ENCODE results near the gene NFYA. TPM values are rescaled to one million over a fixed set of nuclear protein-coding genes. Genes with fewer than 3 reads are reported as not detected.

The NFYA gene
- total and polyA plus RNA-seq, 2 of the 13 experiments (the other 11 are each of a cell fraction or from before 2014, with no cell fraction given): 16.0 to 22.9 TPM

DNA sequence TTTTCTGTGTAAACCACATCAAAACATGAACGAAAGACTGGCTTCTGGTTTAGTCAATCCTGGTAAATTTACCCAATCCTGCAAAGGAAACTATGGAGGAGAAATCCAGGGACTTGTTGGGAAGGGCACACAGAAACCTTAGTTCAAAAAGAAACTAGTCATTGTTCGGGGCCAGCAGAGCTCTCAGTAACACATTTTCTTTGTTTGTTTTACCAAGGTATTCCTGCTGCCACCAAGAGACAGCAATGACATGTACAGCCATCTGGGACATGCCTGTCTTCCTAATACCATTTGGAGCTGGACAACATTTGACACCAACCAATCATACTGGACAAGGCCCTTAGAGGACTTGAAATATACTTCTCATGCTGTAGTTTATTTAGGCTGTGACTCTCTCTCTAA lies 8.9 kb upstream of the NFYA start (continued):
- TF ChIP-seq, protein P1, sequence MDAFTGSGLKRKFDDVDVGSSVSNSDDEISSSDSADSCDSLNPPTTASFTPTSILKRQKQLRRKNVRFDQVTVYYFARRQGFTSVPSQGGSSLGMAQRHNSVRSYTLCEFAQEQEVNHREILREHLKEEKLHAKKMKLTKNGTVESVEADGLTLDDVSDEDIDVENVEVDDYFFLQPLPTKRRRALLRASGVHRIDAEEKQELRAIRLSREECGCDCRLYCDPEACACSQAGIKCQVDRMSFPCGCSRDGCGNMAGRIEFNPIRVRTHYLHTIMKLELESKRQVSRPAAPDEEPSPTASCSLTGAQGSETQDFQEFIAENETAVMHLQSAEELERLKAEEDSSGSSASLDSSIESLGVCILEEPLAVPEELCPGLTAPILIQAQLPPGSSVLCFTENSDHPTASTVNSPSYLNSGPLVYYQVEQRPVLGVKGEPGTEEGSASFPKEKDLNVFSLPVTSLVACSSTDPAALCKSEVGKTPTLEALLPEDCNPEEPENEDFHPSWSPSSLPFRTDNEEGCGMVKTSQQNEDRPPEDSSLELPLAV (CRISPR knock-in tag; conservative IDR thresholded peaks at IDR 0.05; ENCODE audit: low read depth): no peak
- TF ChIP-seq HOXA5 (CRISPR knock-in tag; IDR thresholded peaks at IDR 0.05) (peak; percentile 17; the same call in 1 of the 2 replicates), POLR2G (IDR thresholded peaks at IDR 0.05; ENCODE audit: low read depth, low read length) (peak; percentile 55), ZNF224 (CRISPR knock-in tag; IDR thresholded peaks at IDR 0.05) (no peak), EP300 (IDR thresholded peaks at IDR 0.05; ENCODE audit: low read depth in 2 of 2, low read length in 2 of 2) (peak in 1 of 2 experiments; percentile 61; a peak in 1 of 4 replicates), EP300 (CRISPR knock-in tag; IDR thresholded peaks at IDR 0.05; ENCODE audit: borderline replicate concordance) (peak; percentile 52; the same call in 1 of the 2 replicates), ZNF260 (CRISPR knock-in tag; IDR thresholded peaks at IDR 0.05; ENCODE audit: borderline replicate concordance, low read depth) (no peak), MAFG (CRISPR knock-in tag; IDR thresholded peaks at IDR 0.05) (no peak), SRY (CRISPR knock-in tag; IDR thresholded peaks at IDR 0.05) (no peak), HMG20A (CRISPR knock-in tag; IDR thresholded peaks at IDR 0.05; ENCODE audit: borderline replicate concordance) (peak; percentile 83), NFYC (CRISPR knock-in tag; IDR thresholded peaks at IDR 0.05) (no peak), MED1 (CRISPR knock-in tag; IDR thresholded peaks at IDR 0.05) (peak; percentile 47; the same call in 1 of the 2 replicates), ZNF264 (CRISPR knock-in tag; IDR thresholded peaks at IDR 0.05) (peak; percentile 56; the same call in 1 of the 2 replicates), ASH2L (IDR thresholded peaks at IDR 0.05; ENCODE audit: insufficient read length, low read depth, low read length) (peak; percentile 48), PRPF4 (IDR thresholded peaks at IDR 0.05; ENCODE audit: low read depth, low read length, poor library complexity, severe bottlenecking) (no peak), PAF1 (CRISPR knock-in tag; IDR thresholded peaks at IDR 0.05) (no peak), ISX (CRISPR knock-in tag; conservative IDR thresholded peaks at IDR 0.05) (no peak), RFX3 (CRISPR knock-in tag; IDR thresholded peaks at IDR 0.05) (peak; percentile 10; the same call in 1 of the 2 replicates), BCL6 (CRISPR knock-in tag; IDR thresholded peaks at IDR 0.05) (peak; percentile 73), NCOR1 (IDR thresholded peaks at IDR 0.05; ENCODE audit: borderline replicate concordance, low read length) (peak; percentile 61; the same call in 1 of the 2 replicates), TCF7 (IDR thresholded peaks at IDR 0.05; ENCODE audit: low read depth) (peak; percentile 19)
- TF ChIP-seq, protein P2, sequence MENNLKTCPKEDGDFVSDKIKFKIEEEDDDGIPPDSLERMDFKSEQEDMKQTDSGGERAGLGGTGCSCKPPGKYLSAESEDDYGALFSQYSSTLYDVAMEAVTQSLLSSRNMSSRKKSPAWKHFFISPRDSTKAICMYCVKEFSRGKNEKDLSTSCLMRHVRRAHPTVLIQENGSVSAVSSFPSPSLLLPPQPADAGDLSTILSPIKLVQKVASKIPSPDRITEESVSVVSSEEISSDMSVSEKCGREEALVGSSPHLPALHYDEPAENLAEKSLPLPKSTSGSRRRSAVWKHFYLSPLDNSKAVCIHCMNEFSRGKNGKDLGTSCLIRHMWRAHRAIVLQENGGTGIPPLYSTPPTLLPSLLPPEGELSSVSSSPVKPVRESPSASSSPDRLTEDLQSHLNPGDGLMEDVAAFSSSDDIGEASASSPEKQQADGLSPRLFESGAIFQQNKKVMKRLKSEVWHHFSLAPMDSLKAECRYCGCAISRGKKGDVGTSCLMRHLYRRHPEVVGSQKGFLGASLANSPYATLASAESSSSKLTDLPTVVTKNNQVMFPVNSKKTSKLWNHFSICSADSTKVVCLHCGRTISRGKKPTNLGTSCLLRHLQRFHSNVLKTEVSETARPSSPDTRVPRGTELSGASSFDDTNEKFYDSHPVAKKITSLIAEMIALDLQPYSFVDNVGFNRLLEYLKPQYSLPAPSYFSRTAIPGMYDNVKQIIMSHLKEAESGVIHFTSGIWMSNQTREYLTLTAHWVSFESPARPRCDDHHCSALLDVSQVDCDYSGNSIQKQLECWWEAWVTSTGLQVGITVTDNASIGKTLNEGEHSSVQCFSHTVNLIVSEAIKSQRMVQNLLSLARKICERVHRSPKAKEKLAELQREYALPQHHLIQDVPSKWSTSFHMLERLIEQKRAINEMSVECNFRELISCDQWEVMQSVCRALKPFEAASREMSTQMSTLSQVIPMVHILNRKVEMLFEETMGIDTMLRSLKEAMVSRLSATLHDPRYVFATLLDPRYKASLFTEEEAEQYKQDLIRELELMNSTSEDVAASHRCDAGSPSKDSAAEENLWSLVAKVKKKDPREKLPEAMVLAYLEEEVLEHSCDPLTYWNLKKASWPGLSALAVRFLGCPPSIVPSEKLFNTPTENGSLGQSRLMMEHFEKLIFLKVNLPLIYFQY (CRISPR knock-in tag; IDR thresholded peaks at IDR 0.05; ENCODE audit: borderline replicate concordance): no peak
- TF ChIP-seq, protein P3, sequence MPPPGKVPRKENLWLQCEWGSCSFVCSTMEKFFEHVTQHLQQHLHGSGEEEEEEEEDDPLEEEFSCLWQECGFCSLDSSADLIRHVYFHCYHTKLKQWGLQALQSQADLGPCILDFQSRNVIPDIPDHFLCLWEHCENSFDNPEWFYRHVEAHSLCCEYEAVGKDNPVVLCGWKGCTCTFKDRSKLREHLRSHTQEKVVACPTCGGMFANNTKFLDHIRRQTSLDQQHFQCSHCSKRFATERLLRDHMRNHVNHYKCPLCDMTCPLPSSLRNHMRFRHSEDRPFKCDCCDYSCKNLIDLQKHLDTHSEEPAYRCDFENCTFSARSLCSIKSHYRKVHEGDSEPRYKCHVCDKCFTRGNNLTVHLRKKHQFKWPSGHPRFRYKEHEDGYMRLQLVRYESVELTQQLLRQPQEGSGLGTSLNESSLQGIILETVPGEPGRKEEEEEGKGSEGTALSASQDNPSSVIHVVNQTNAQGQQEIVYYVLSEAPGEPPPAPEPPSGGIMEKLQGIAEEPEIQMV (CRISPR knock-in tag; IDR thresholded peaks at IDR 0.05; ENCODE audit: low read depth): no peak
